Liver (tissue), 9 donors: Measurements from ENCODE around the gene FITM1. TPM values are rescaled to one million over a fixed set of nuclear protein-coding genes. Genes with fewer than 3 reads are reported as not detected.
A peak's percentile ranks its signal among the peaks of the same experiment; 100 is the strongest.

Experiments
- DNase-seq: peaks from one replicate; pipeline ENCODE4 v3.0.0-alpha.2; 2017; ENCODE audit warnings: low spot score
- H3K27ac ChIP-seq, 2 donors: one replicate each; pipeline ENCODE4 v1.7.0; 2013; ENCODE audit warnings: inconsistent platforms in 2 of 2, low read length in 2 of 2, control low read depth in 1 of 2, low read depth in 1 of 2, mild to moderate bottlenecking in 1 of 2
- H3K27me3 ChIP-seq, 4 donors: one replicate each; pipeline versions ENCODE4 v1.6.1 to v1.7.0; 2013; ENCODE audit warnings: low read length in 3 of 4, inconsistent platforms in 1 of 4, mild to moderate bottlenecking in 1 of 4, moderate library complexity in 1 of 4; ENCODE audit not compliant: control insufficient read depth in 4 of 4, insufficient read depth in 4 of 4
- H3K36me3 ChIP-seq, 4 donors: one replicate each; pipeline versions ENCODE4 v1.6.1 to v1.7.0; 2013; ENCODE audit warnings: low read length in 3 of 4, mild to moderate bottlenecking in 3 of 4, low read depth in 1 of 4, moderate library complexity in 1 of 4; ENCODE audit not compliant: control insufficient read depth in 4 of 4, insufficient read depth in 3 of 4
- H3K4me1 ChIP-seq, 4 donors: one replicate each; pipeline versions ENCODE4 v1.6.1 to v1.7.0; 2013; ENCODE audit warnings: low read length in 3 of 4, mild to moderate bottlenecking in 3 of 4, moderate library complexity in 1 of 4; ENCODE audit not compliant: control insufficient read depth in 4 of 4, insufficient read depth in 4 of 4
- H3K4me3 ChIP-seq, 3 donors: one replicate each; pipeline versions ENCODE4 v1.6.1 to v1.7.0; 2013; ENCODE audit warnings: low read length in 3 of 3, control low read depth in 1 of 3, low read depth in 1 of 3, mild to moderate bottlenecking in 1 of 3
- H3K9ac ChIP-seq, 2 donors: one replicate each; pipeline ENCODE4 v1.7.0; 2013; ENCODE audit warnings: low read length in 2 of 2, mild to moderate bottlenecking in 2 of 2, moderate library complexity in 2 of 2, control low read depth in 1 of 2, low read depth in 1 of 2
- H3K9me3 ChIP-seq, 4 donors: one replicate each; pipeline versions ENCODE4 v1.6.1 to v1.7.0; 2013; ENCODE audit warnings: low read length in 3 of 4; ENCODE audit not compliant: control insufficient read depth in 4 of 4
- ATF3 ChIP-seq: IDR thresholded peaks from 2 replicates; pipeline ENCODE4 v1.6.1; 2016; ENCODE audit warnings: antibody characterized with exemption
- FOXA2 ChIP-seq: IDR thresholded peaks from 2 replicates; pipeline ENCODE4 v1.6.1; 2016; ENCODE audit warnings: antibody characterized with exemption
- GABPA ChIP-seq, 2 donors: IDR thresholded peaks in 1 of 2; conservative IDR thresholded peaks in 1 of 2; 2 replicates each; pipeline ENCODE4 v1.6.1; 2016; ENCODE audit warnings: antibody characterized with exemption in 2 of 2, mild to moderate bottlenecking in 1 of 2, moderate library complexity in 1 of 2
- HNF4A ChIP-seq, 2 donors: conservative IDR thresholded peaks; 2 replicates each; pipeline ENCODE4 v1.6.1; 2016; ENCODE audit warnings: antibody characterized with exemption in 2 of 2, mild to moderate bottlenecking in 2 of 2
- JUND ChIP-seq, 2 donors: IDR thresholded peaks; 2 replicates each; pipeline ENCODE4 v1.6.1; 2016; ENCODE audit warnings: antibody characterized with exemption in 2 of 2
- MAX ChIP-seq: IDR thresholded peaks from 2 replicates; pipeline ENCODE4 v1.6.1; 2016; ENCODE audit warnings: antibody characterized with exemption
- NR2F2 ChIP-seq: IDR thresholded peaks from 2 replicates; pipeline ENCODE4 v1.6.1; 2016; ENCODE audit warnings: antibody characterized with exemption
- RAD21 ChIP-seq, 2 donors: IDR thresholded peaks; 2 replicates each; pipeline ENCODE4 v1.6.1; 2016; ENCODE audit warnings: antibody characterized with exemption in 2 of 2, mild to moderate bottlenecking in 2 of 2
- REST ChIP-seq: IDR thresholded peaks from 2 replicates; pipeline ENCODE4 v1.6.1; 2016; ENCODE audit warnings: antibody characterized with exemption, mild to moderate bottlenecking
- SP1 ChIP-seq: IDR thresholded peaks from 2 replicates; pipeline ENCODE4 v1.6.1; 2018; ENCODE audit warnings: antibody characterized with exemption, mild to moderate bottlenecking
- TAF1 ChIP-seq: conservative IDR thresholded peaks from 2 replicates; pipeline ENCODE4 v1.6.1; 2016; ENCODE audit warnings: antibody characterized with exemption, mild to moderate bottlenecking
- YY1 ChIP-seq: IDR thresholded peaks from 2 replicates; pipeline ENCODE4 v1.6.1; 2016; ENCODE audit warnings: antibody characterized with exemption, mild to moderate bottlenecking
- ZBTB33 ChIP-seq: IDR thresholded peaks from 2 replicates; pipeline ENCODE4 v1.6.1; 2016; ENCODE audit warnings: antibody characterized with exemption
- WGBS: extraction: QIAGEN DNeasy Blood & Tissue Kit; methylation state at CpG from one replicate; pipeline ENCODE4 v1.1.7; 2013; 5-methylcytosine and 5-hydroxymethylcytosine counted together
- polyA plus RNA-seq, 2 donors: library from polyadenylated mRNA; stranded (reverse) in 1 of 2; unstranded in 1 of 2; fragments of 200-250 nt in 1 of 2; fragments of >200 nt in 1 of 2; fragmentation: Nextera tagmentation in 1 of 2; extraction: Ambion mirVana in 1 of 2; gene quantifications; one replicate each; pipeline versions ENCODE4 v1.2.1 to v1.2.3, GENCODE V29; 2013 to 2015
- total RNA-seq, 2 donors: library from RNA; depleted of rRNA; stranded (reverse); fragments of >200 nt; gene quantifications; one replicate each; pipeline ENCODE4 v1.2.3, GENCODE V29; 2014
- donor health status: healthy.
- donor health status: healthy.
- donor health status: healthy.
- donor health status: healthy.
- donor health status: healthy.

FITM1 gene
- total and polyA plus RNA-seq, 4 donors: 1.7 to 16.1 (median 9.1) TPM

- TF ChIP-seq YY1 (no peak), GABPA (IDR thresholded peaks at IDR 0.05 in 1 of 2, conservative IDR thresholded peaks at IDR 0.05 in 1 of 2) (no peak), JUND (IDR thresholded peaks at IDR 0.05) (no peak), TAF1 (no peak), FOXA2 (no peak), MAX (no peak), SP1 (no peak)
- peaks cover 2 to 16% (median 13%) of the 10 kb centered on the region in 4 donors for H3K36me3 ChIP-seq
- H3K27me3 ChIP-seq: no peaks in the 10 kb centered on the region
- peak overlapping the region in 1 of 2 donors; percentile 59 for H3K9ac ChIP-seq
- H3K4me3 ChIP-seq: peak overlapping the region; percentile 38 to 89 (median 55)
- WGBS: 4% methylated on average over 9 of the region's 9 CpGs
- H3K4me1 ChIP-seq: peaks cover 10 to 56% (median 45%) of the 10 kb centered on the region in 4 donors
- H3K27ac ChIP-seq: peak overlapping the region; percentile 62 to 94
- no peaks in the 10 kb centered on the region for H3K9me3 ChIP-seq
- no peak for DNase-seq
Measured at GRCh38 chr14:24135584-24135833, 5.0 kb downstream of the FITM1 start.

GRCh38 chr14:24135834-24136683 is 5.6 kb downstream of the FITM1 start, which contains the start of gene PSME1:
Gene PSME1, plus strand, starts transcription at chr14:24136194. Its CDS starts 69 bp downstream, at chr14:24136263.
- H3K27ac ChIP-seq: peak within 1 kb of the TSS; percentile 90 to 94
- H3K9ac ChIP-seq: peak within 1 kb of the TSS; percentile 59 to 79
- peak; percentile 96 for DNase-seq
- no peaks in the 10 kb centered on the region for H3K9me3 ChIP-seq
- H3K4me3 ChIP-seq: peak within 1 kb of the TSS; percentile 81 to 89 (median 85)
- under 1% methylated on average over 75 of the region's 75 CpGs for WGBS
- H3K36me3 ChIP-seq: peaks cover 2 to 16% (median 13%) of the 10 kb centered on the region in 4 donors
- H3K27me3 ChIP-seq: no peaks in the 10 kb centered on the region
- peak; percentile 60 for TF ChIP-seq SP1
- peak in 1 of 2 donors; percentile 30 for TF ChIP-seq RAD21 (IDR thresholded peaks at IDR 0.05)
- TF ChIP-seq ZBTB33: no peak
- TF ChIP-seq YY1: peak; percentile 57
- TF ChIP-seq HNF4A (conservative IDR thresholded peaks at IDR 0.05): peak in 1 of 2 donors; percentile 6
- TF ChIP-seq REST: peak; percentile 20
- no peak for TF ChIP-seq NR2F2
- no peak for TF ChIP-seq GABPA (IDR thresholded peaks at IDR 0.05 in 1 of 2, conservative IDR thresholded peaks at IDR 0.05 in 1 of 2)
- no peak for TF ChIP-seq ATF3
- H3K4me1 ChIP-seq: peaks cover 7 to 56% (median 42%) of the 10 kb centered on the region in 4 donors
